SJCRH30 (cell line): ENCODE results near the gene KLHDC7B. TPM values are rescaled to one million over a fixed set of nuclear protein-coding genes. Genes with fewer than 3 reads are reported as not detected.

ENCODE experiments used
- DNase-seq, 2 experiments: peaks; one replicate each; pipeline ENCODE4 v3.0.0-alpha.2; 2015 to 2020
- H3K27ac ChIP-seq: fragments of 250-450 bp; sonication (Bioruptor Pico); 2 replicates; pipeline ENCODE4 v1.5.1; 2020; ENCODE audit warnings: mild to moderate bottlenecking, moderate library complexity
- H3K27me3 ChIP-seq: fragments of 250-450 bp; sonication (Bioruptor Pico); 2 replicates; pipeline ENCODE4 v1.5.1; 2020; ENCODE audit warnings: mild to moderate bottlenecking, moderate library complexity
- H3K36me3 ChIP-seq: fragments of 250-450 bp; sonication (Bioruptor Pico); 2 replicates; pipeline ENCODE4 v1.5.1; 2020; ENCODE audit warnings: mild to moderate bottlenecking, moderate library complexity
- H3K4me1 ChIP-seq: fragments of 250-450 bp; sonication (Bioruptor Pico); 2 replicates; pipeline ENCODE4 v1.5.1; 2020; ENCODE audit warnings: mild to moderate bottlenecking, moderate library complexity
- H3K4me3 ChIP-seq: fragments of 250-450 bp; sonication (Bioruptor Pico); 2 replicates; pipeline ENCODE4 v1.5.1; 2020; ENCODE audit warnings: mild to moderate bottlenecking, moderate library complexity
- H3K9me3 ChIP-seq: fragments of 250-450 bp; sonication (Bioruptor Pico); replicated peaks from 2 replicates; pipeline ENCODE4 v1.5.1; 2020; ENCODE audit warnings: mild to moderate bottlenecking, moderate library complexity
- total RNA-seq: library from RNA; depleted of rRNA; stranded (reverse); fragments of >200 nt; shearing (Covaris generic); gene quantifications from 2 replicates; pipeline ENCODE4 v1.2.3, GENCODE V29; 2014; rRNA removed

Gene KLHDC7B
- total RNA-seq, 1 experiment from 2014 or later: 0.10 TPM

- no peak overlapping the region for H3K4me3 ChIP-seq
Observed at GRCh38 chr22:50586416-50586815, 40.7 kb downstream of the KLHDC7B start.

GRCh38 chr22:50587407-50587806 is 41.7 kb downstream of the KLHDC7B start:
- H3K27ac ChIP-seq: no peak overlapping the region
- H3K36me3 ChIP-seq: no peaks in the 10 kb centered on the region
- no peak for DNase-seq
- H3K27me3 ChIP-seq: no peaks in the 10 kb centered on the region
- no peak overlapping the region for H3K4me3 ChIP-seq
- no peaks in the 10 kb centered on the region for H3K9me3 ChIP-seq
- H3K4me1 ChIP-seq: 0 out of 2 replicates have a peak, but pooled peaks cover 2% of the 10 kb centered on the region

More at GRCh38 chr22:50586416-50586815, 40.7 kb downstream of the KLHDC7B start:
- no peaks in the 10 kb centered on the region for H3K27me3 ChIP-seq
- no peaks in the 10 kb centered on the region for H3K9me3 ChIP-seq
- no peak for DNase-seq
- peaks cover 2% of the 10 kb centered on the region; the same call in 1 of the 2 replicates for H3K4me1 ChIP-seq
- no peak overlapping the region for H3K27ac ChIP-seq
- no peaks in the 10 kb centered on the region for H3K36me3 ChIP-seq

DNA sequence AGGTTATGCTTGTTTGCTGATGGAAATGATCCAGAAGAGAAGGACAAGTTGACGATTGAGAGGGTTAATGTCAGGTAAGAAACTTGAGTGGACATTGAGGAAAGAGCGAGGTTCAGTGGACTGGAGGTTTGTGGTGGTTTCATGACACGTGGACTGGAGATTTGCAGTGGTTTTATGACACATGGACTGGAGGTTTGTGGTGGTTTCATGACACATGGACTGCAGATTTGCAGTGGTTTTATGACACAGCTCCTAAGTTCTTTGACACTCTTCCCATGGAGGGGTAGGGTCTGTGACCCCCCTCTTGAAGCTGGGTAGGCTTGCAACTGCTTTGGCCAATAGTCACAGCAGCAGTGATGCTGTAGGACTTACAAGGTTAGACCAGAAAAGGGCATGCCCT is 49.5 kb downstream of the KLHDC7B start:
- no peaks in the 10 kb centered on the region for H3K9me3 ChIP-seq
- H3K4me3 ChIP-seq: no peak overlapping the region
- no peak overlapping the region for H3K27ac ChIP-seq
- H3K36me3 ChIP-seq: no peaks in the 10 kb centered on the region
- DNase-seq: no peak
- H3K4me1 ChIP-seq: no peaks in the 10 kb centered on the region
- no peaks in the 10 kb centered on the region for H3K27me3 ChIP-seq

DNA sequence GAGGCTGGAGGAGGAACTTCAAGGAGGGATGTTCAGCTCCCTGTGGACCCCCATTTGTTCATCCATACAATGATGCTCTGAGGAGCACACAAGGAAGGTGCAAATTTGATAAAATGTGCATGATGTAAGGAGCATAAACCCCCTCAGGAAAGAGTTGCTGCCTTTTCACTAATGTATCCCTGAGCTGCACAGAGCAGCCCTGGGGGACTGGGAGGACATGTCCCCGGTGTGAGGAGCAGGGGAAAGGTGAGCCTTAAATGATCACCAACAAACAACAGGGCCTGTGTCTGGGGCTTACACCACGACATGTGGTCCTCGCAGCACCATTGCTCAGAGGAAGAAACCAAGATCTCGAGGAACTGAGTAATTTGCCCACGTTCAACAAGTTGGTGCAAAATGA is 51.4 kb downstream of the KLHDC7B start:
- Histone ChIP-seq H3K4me1 (peaks cover under 1% of the 10 kb centered on the region; the same call in 1 of the 2 replicates), H3K27ac (no peak overlapping the region), H3K9me3 (0 out of 2 replicates have a peak, but pooled peaks cover 3% of the 10 kb centered on the region), H3K4me3 (no peak overlapping the region), H3K36me3 (no peaks in the 10 kb centered on the region), H3K27me3 (no peaks in the 10 kb centered on the region)
- DNase-seq: no peak

DNA sequence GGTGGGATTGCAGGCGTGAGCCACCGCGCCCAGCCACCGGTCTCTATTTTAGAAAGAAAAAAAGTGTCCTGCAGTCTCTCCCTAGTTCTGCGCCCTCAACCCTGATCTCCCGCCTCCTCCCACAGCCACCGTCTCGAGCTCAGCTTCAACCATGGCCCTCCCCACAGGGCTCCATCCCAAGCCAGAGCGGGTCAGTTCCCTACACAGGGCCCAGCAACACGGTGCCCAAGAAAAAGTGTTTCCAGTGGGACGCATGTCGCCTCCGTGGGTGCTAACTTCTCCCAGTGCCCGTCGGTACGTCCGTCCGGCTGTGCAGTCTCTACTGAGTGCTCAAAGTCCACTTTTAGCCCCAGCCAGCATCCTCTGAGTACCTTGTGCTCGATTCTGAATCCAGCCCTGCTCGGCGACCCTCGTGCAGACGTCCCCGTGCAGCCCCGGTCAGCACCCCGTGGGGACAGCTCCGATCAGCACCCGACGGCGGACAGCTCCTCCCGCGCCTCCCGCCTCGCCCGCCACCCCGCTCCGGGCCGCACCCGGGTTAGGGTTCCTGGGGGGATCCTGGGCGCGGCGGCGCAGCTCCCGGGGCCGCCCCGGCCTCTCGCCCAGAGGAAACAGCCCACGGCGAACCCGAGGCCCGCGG is 54.2 kb downstream of the KLHDC7B start:
- H3K9me3 ChIP-seq: 0 out of 2 replicates have a peak, but pooled peaks cover 3% of the 10 kb centered on the region
- no peak overlapping the region for H3K4me3 ChIP-seq
- H3K27me3 ChIP-seq: no peaks in the 10 kb centered on the region
- H3K4me1 ChIP-seq: peaks cover 4% of the 10 kb centered on the region; the same call in 1 of the 2 replicates
- no peak overlapping the region for H3K27ac ChIP-seq
- peak; percentile 54 to 55 for DNase-seq
- H3K36me3 ChIP-seq: no peaks in the 10 kb centered on the region

DNA sequence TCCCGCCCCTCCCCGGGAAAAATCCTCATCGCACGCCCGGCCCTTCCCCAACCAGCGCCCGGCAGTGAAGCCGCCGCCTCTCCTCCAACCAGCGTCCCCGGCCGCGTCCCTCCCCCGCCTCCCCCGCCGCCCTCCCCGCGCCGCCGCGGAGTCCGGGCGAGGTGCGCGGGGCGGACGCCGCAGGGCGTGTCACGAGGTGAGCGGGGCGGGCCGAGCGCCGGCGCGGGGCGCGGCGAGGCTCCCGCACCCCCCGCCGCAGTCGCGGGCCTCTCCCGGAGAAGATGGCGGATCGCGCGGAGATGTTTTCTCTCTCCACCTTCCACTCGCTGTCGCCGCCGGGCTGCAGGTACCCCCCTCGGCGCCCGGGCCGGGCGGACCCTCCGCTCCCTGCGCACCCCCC is 54.8 kb downstream of the KLHDC7B start, which contains the start of gene MAPK8IP2:
Gene MAPK8IP2 (plus strand): TSS at position 256 of the 400 bp plus-strand sequence. CDS start 26 bp downstream, at position 282.
- Histone ChIP-seq H3K4me1 (peaks cover 4% of the 10 kb centered on the region; the same call in 1 of the 2 replicates), H3K36me3 (no peaks in the 10 kb centered on the region), H3K9me3 (0 out of 2 replicates have a peak, but pooled peaks cover 3% of the 10 kb centered on the region), H3K27me3 (peaks cover 2% of the 10 kb centered on the region; the same call in 1 of the 2 replicates), H3K4me3 (no peak within 1 kb of the TSS), H3K27ac (no peak within 1 kb of the TSS)
- no peak for DNase-seq

Other genes starting within 250 kb of the KLHDC7B start
- 104 and 109 TPM in 2 replicates for gene PLXNB2, start 238.3 kb upstream of the KLHDC7B start, total RNA-seq
- 0.08 and 0.18 TPM in 2 replicates for gene DENND6B, start 218.9 kb upstream of the KLHDC7B start, total RNA-seq
- gene PPP6R2, start 202.6 kb upstream of the KLHDC7B start, total RNA-seq: 51.6 and 60.6 TPM in 2 replicates
- gene SBF1, start 70.9 kb upstream of the KLHDC7B start, total RNA-seq: 90.2 and 100 TPM in 2 replicates
- gene ADM2, start 64.4 kb upstream of the KLHDC7B start, total RNA-seq: not detected in 2 replicates
- gene MIOX, start 59.0 kb upstream of the KLHDC7B start, total RNA-seq: not detected in 2 replicates
- gene LMF2, start 38.2 kb upstream of the KLHDC7B start, total RNA-seq: 39.2 and 48.8 TPM in 2 replicates
- 87.0 and 94.2 TPM in 2 replicates for gene NCAPH2, start 37.7 kb upstream of the KLHDC7B start, total RNA-seq
- gene SCO2, start 20.3 kb upstream of the KLHDC7B start, total RNA-seq: 0.71 and 2.1 TPM in 2 replicates
- 0.51 and 0.63 TPM in 2 replicates for gene TYMP, start 15.9 kb upstream of the KLHDC7B start, total RNA-seq
- gene SYCE3, start 17.0 kb downstream of the KLHDC7B start, total RNA-seq: not detected in 2 replicates
- 12.6 and 17.1 TPM in 2 replicates for gene CPT1B, start 32.5 kb downstream of the KLHDC7B start, total RNA-seq
- 19.9 and 27.7 TPM in 2 replicates for gene CHKB, start 37.0 kb downstream of the KLHDC7B start, total RNA-seq
- gene MAPK8IP2, start 54.9 kb downstream of the KLHDC7B start, total RNA-seq: 0.48 and 0.99 TPM in 2 replicates
- gene ARSA, start 82.3 kb downstream of the KLHDC7B start, total RNA-seq: 1.8 TPM in 2 replicates
- 0.08 and 0.12 TPM in 2 replicates for gene SHANK3, start 126.9 kb downstream of the KLHDC7B start, total RNA-seq
- not detected in 2 replicates for gene ACR, start 192.3 kb downstream of the KLHDC7B start, total RNA-seq
- gene RABL2B, start 237.7 kb downstream of the KLHDC7B start, total RNA-seq: 17.9 and 19.2 TPM in 2 replicates